Measurements from ENCODE around the gene HLA-A. TPM values are rescaled to one million over a fixed set of nuclear protein-coding genes. Genes with fewer than 3 reads are reported as not detected.

The HLA-A gene
- total and polyA plus RNA-seq, 4 donors, result 112 to 246 (median 165) TPM

GRCh38 chr6:29992807-29993206, 50.5 kb downstream of the HLA-A start:
- no peaks in the 10 kb centered on the region for H3K4me1 ChIP-seq (ENCODE audit: control insufficient read depth, insufficient read depth, low read length)
- no peak overlapping the region for H3K4me3 ChIP-seq (ENCODE audit: low read depth, low read length)
- H3K9me3 ChIP-seq (ENCODE audit: control insufficient read depth, insufficient read depth, low read length), result no peaks in the 10 kb centered on the region
- 69% methylated on average over 2 of the region's 2 CpGs for WGBS (ENCODE audit: insufficient coverage)
- no peak overlapping the region for H3K27ac ChIP-seq (ENCODE audit: low read depth, low read length)
- DNase-seq (ENCODE audit: low read depth in 4 of 6, low spot score in 6 of 6), result no peak
- no peaks in the 10 kb centered on the region for H3K36me3 ChIP-seq (ENCODE audit: control insufficient read depth, insufficient read depth, low read length)
- no peaks in the 10 kb centered on the region for H3K27me3 ChIP-seq (ENCODE audit: control insufficient read depth, insufficient read depth, low read length)

GRCh38 chr6:29994826-29995225, 52.5 kb downstream of the HLA-A start:
- Histone ChIP-seq H3K4me3 (ENCODE audit: low read depth, low read length) (no peak overlapping the region), H3K36me3 (ENCODE audit: control insufficient read depth, insufficient read depth, low read length) (no peaks in the 10 kb centered on the region), H3K9me3 (ENCODE audit: control insufficient read depth, insufficient read depth, low read length) (no peaks in the 10 kb centered on the region), H3K27ac (ENCODE audit: low read depth, low read length) (no peak overlapping the region), H3K4me1 (ENCODE audit: control insufficient read depth, insufficient read depth, low read length) (no peaks in the 10 kb centered on the region), H3K27me3 (ENCODE audit: control insufficient read depth, insufficient read depth, low read length) (no peaks in the 10 kb centered on the region)
- WGBS (ENCODE audit: insufficient coverage), result 82% methylated on average over 4 of the region's 5 CpGs
- DNase-seq (ENCODE audit: low read depth in 4 of 6, low spot score in 6 of 6), result no peak

GRCh38 chr6:29995340-29995777, 53.0 kb downstream of the HLA-A start:
- Histone ChIP-seq H3K27me3 (ENCODE audit: control insufficient read depth, insufficient read depth, low read length) (no peaks in the 10 kb centered on the region), H3K36me3 (ENCODE audit: control insufficient read depth, insufficient read depth, low read length) (no peaks in the 10 kb centered on the region), H3K9me3 (ENCODE audit: control insufficient read depth, insufficient read depth, low read length) (no peaks in the 10 kb centered on the region), H3K4me1 (ENCODE audit: control insufficient read depth, insufficient read depth, low read length) (no peaks in the 10 kb centered on the region), H3K27ac (ENCODE audit: low read depth, low read length) (no peak overlapping the region), H3K4me3 (ENCODE audit: low read depth, low read length) (no peak overlapping the region)
- WGBS (ENCODE audit: insufficient coverage), result 100% methylated on average over 1 of the region's 2 CpGs
- no peak for DNase-seq (ENCODE audit: low read depth in 4 of 6, low spot score in 6 of 6)

Small RNA genes lying within 50 kb of the gene (small RNA-seq; reads per million reads assigned to genes)
- not detected for gene HLA-U (ENCODE audit: low replicate concordance)

Other genes with a start within 250 kb of the HLA-A start
- gene HLA-F, start 219.1 kb upstream of the HLA-A start, total RNA-seq, result 10 to 100 TPM in 1 of 2 donors, 1 to 10 TPM in 1; 8.9 to 12.7 TPM
- 1 to 10 TPM; 2.3 to 6.8 TPM for gene HLA-F, start 219.1 kb upstream of the HLA-A start, polyA plus RNA-seq (ENCODE audit: insufficient read length in 2 of 2)
- gene HLA-G, start 114.7 kb upstream of the HLA-A start, total RNA-seq, result not detected
- gene HLA-G, start 114.7 kb upstream of the HLA-A start, polyA plus RNA-seq (ENCODE audit: insufficient read length in 2 of 2), result 1 to 10 TPM; 2.6 to 7.6 TPM
- gene POLR1H, start 118.7 kb downstream of the HLA-A start, total RNA-seq, result 10 to 100 TPM; 18.0 to 35.2 TPM
- gene POLR1H, start 118.7 kb downstream of the HLA-A start, polyA plus RNA-seq (ENCODE audit: insufficient read length in 2 of 2), result 10 to 100 TPM; 18.3 to 21.0 TPM
- gene PPP1R11, start 124.7 kb downstream of the HLA-A start, total RNA-seq, result 10 to 100 TPM; 19.6 to 48.3 TPM
- 10 to 100 TPM; 85.7 to 97.7 TPM for gene PPP1R11, start 124.7 kb downstream of the HLA-A start, polyA plus RNA-seq (ENCODE audit: insufficient read length in 2 of 2)
- gene RNF39, start 133.2 kb downstream of the HLA-A start, total RNA-seq, result not detected
- 1 to 10 TPM; 2.2 to 2.3 TPM for gene RNF39, start 133.2 kb downstream of the HLA-A start, polyA plus RNA-seq (ENCODE audit: insufficient read length in 2 of 2)
- not detected for gene TRIM31, start 170.6 kb downstream of the HLA-A start, total RNA-seq
- gene TRIM31, start 170.6 kb downstream of the HLA-A start, polyA plus RNA-seq (ENCODE audit: insufficient read length in 2 of 2), result not detected
- under 1 TPM in 1 of 2 donors, not detected in 1; 0.17 TPM for gene TRIM40, start 193.6 kb downstream of the HLA-A start, total RNA-seq
- gene TRIM40, start 193.6 kb downstream of the HLA-A start, polyA plus RNA-seq (ENCODE audit: insufficient read length in 2 of 2), result under 1 TPM in 1 of 2 donors, not detected in 1; 0.19 TPM
- gene TRIM10, start 218.7 kb downstream of the HLA-A start, total RNA-seq, result 1 to 10 TPM in 1 of 2 donors, under 1 TPM in 1; 0.94 to 2.2 TPM
- under 1 TPM; 0.14 to 0.19 TPM for gene TRIM10, start 218.7 kb downstream of the HLA-A start, polyA plus RNA-seq (ENCODE audit: insufficient read length in 2 of 2)
- gene TRIM15, start 221.0 kb downstream of the HLA-A start, total RNA-seq, result not detected
- not detected for gene TRIM15, start 221.0 kb downstream of the HLA-A start, polyA plus RNA-seq (ENCODE audit: insufficient read length in 2 of 2)

All from spinal cord (tissue), 10 donors.